H1 (cell line): ENCODE results near the gene SMYD3. TPM values are rescaled to one million over a fixed set of nuclear protein-coding genes. Genes with fewer than 3 reads are reported as not detected.

Experiments used
- CTCF ChIA-PET: fragments of 300-600 bp; sonication (Branson Sonifier 250); formaldehyde crosslinking; loops from one replicate; lab custom pipeline; 2021; ENCODE audit not compliant: partially characterized antibody; lab: Charles Lee
- POLR2A ChIA-PET: fragments of 300-600 bp; sonication (Branson Sonifier 250); formaldehyde crosslinking; loops from one replicate; lab custom pipeline; 2021; ENCODE audit warnings: inconsistent platforms; ENCODE audit not compliant: partially characterized antibody; lab: Charles Lee
- DNase-seq, 2 experiments: peaks; one replicate each; pipeline versions ENCODE4 v3.0.0 to v3.0.0-alpha.2; 2010 to 2022; ENCODE audit warnings: low spot score in 2 of 2, low read depth in 1 of 2, mixed read lengths in 1 of 2
- FAIRE-seq: peaks from 2 replicates; lab custom pipeline; 2011; peaks lifted over from hg19 to GRCh38; lab: Jason Lieb, UNC
- H2AFZ ChIP-seq: 2 replicates; pipeline ENCODE4 v1.8.1; 2012; ENCODE audit warnings: low read length, inconsistent platforms
- H2AK5ac ChIP-seq: 2 replicates; pipeline ENCODE4 v1.6.1; 2013; ENCODE audit warnings: low read depth, low read length
- H2BK120ac ChIP-seq: replicated peaks from 2 replicates; pipeline ENCODE3; 2013; ENCODE audit warnings: low read depth, low read length, inconsistent platforms
- H2BK12ac ChIP-seq: 2 replicates; pipeline ENCODE4 v1.6.1; 2013; ENCODE audit warnings: low read depth, low read length
- H2BK15ac ChIP-seq: 2 replicates; pipeline ENCODE4 v1.6.1; 2013; ENCODE audit warnings: low read length
- H2BK20ac ChIP-seq: 2 replicates; pipeline ENCODE4 v1.6.1; 2013; ENCODE audit warnings: low read length
- H2BK5ac ChIP-seq: 2 replicates; pipeline ENCODE4 v1.6.1; 2013; ENCODE audit warnings: low read depth, low read length
- H3K14ac ChIP-seq: 2 replicates; pipeline ENCODE4 v1.6.1; 2013; ENCODE audit warnings: inconsistent platforms; ENCODE audit not compliant: insufficient read length
- H3K18ac ChIP-seq: 2 replicates; pipeline ENCODE4 v1.6.1; 2013; ENCODE audit warnings: low read length; ENCODE audit errors: extremely low read depth
- H3K23ac ChIP-seq: 2 replicates; pipeline ENCODE4 v1.6.1; 2013; ENCODE audit warnings: inconsistent platforms; ENCODE audit not compliant: insufficient read length
- H3K23me2 ChIP-seq: 2 replicates; pipeline ENCODE4 v1.6.1; 2013; ENCODE audit warnings: low read depth, low read length
- H3K27ac ChIP-seq: 2 replicates; pipeline ENCODE4 v1.6.1; 2011; ENCODE audit warnings: low read depth, low read length, inconsistent platforms
- H3K27me3 ChIP-seq, 4 experiments: replicated peaks in 1 of 4; 1 replicate in 1 of 4; 2 replicates in 3 of 4; pipeline versions ENCODE4 v1.6.1 to v1.8.1; 2011 to 2013; ENCODE audit warnings: low read length in 3 of 4, mild to moderate bottlenecking in 3 of 4, inconsistent platforms in 2 of 4, mixed read lengths in 2 of 4, moderate library complexity in 1 of 4; ENCODE audit not compliant: control insufficient read depth in 3 of 4, insufficient read depth in 3 of 4; ENCODE audit errors: extremely low read depth in 1 of 4
- H3K36me3 ChIP-seq, 4 experiments: 2 replicates each; pipeline versions ENCODE4 v1.6.1 to v1.8.1; 2011 to 2013; ENCODE audit warnings: mild to moderate bottlenecking in 4 of 4, low read length in 3 of 4, moderate library complexity in 2 of 4, control low read depth in 1 of 4, inconsistent platforms in 1 of 4; ENCODE audit not compliant: insufficient read depth in 4 of 4, control insufficient read depth in 2 of 4
- H3K4ac ChIP-seq: replicated peaks from 2 replicates; pipeline ENCODE3; 2013; ENCODE audit warnings: low read length, low read depth, mixed read lengths, inconsistent platforms; ENCODE audit not compliant: insufficient read length
- H3K4me1 ChIP-seq, 4 experiments: replicated peaks in 1 of 4; 1 replicate in 1 of 4; 2 replicates in 3 of 4; pipeline versions ENCODE4 v1.6.1 to v1.8.1; 2011 to 2013; ENCODE audit warnings: low read length in 3 of 4, inconsistent platforms in 2 of 4, mixed read lengths in 1 of 4; ENCODE audit not compliant: insufficient read depth in 4 of 4, control insufficient read depth in 3 of 4
- H3K4me2 ChIP-seq, 2 experiments: 2 replicates each; pipeline versions ENCODE4 v1.6.1 to v1.8.1; 2011 to 2013; ENCODE audit warnings: low read depth in 2 of 2, low read length in 2 of 2, control low read depth in 1 of 2, inconsistent platforms in 1 of 2, mild to moderate bottlenecking in 1 of 2; ENCODE audit not compliant: insufficient read depth in 1 of 2
- H3K4me3 ChIP-seq, 4 experiments: fragments of 200-600, 300-600 bp in 1 of 4; sonication (generic), shearing (Covaris generic), sonication (Bioruptor Twin) in 1 of 4; 2 replicates each; pipeline versions ENCODE4 v1.5.1 to v1.8.1; 2011 to 2016; ENCODE audit warnings: low read length in 4 of 4, low read depth in 3 of 4, control low read depth in 2 of 4, inconsistent platforms in 2 of 4, mild to moderate bottlenecking in 2 of 4, mixed read lengths in 1 of 4, moderate library complexity in 1 of 4; ENCODE audit not compliant: insufficient read depth in 2 of 4; ENCODE audit errors: extremely low read depth in 1 of 4
- H3K56ac ChIP-seq: replicated peaks from 2 replicates; pipeline ENCODE3; 2013; ENCODE audit warnings: low read depth, mild to moderate bottlenecking, mixed read lengths, low read length, inconsistent platforms; ENCODE audit not compliant: insufficient read length
- H3K79me1 ChIP-seq: 2 replicates; pipeline ENCODE4 v1.6.1; 2013; ENCODE audit warnings: low read depth, low read length, control low read depth
- H3K79me2 ChIP-seq, 2 experiments: 2 replicates each; pipeline versions ENCODE4 v1.6.1 to v1.8.1; 2012 to 2013; ENCODE audit warnings: low read length in 2 of 2, mild to moderate bottlenecking in 2 of 2, inconsistent platforms in 1 of 2; ENCODE audit not compliant: insufficient read depth in 2 of 2, control insufficient read depth in 1 of 2
- H3K9ac ChIP-seq, 4 experiments: replicated peaks in 1 of 4; 1 replicate in 1 of 4; 2 replicates in 3 of 4; pipeline versions ENCODE4 v1.6.1 to v1.8.1; 2011 to 2013; ENCODE audit warnings: low read depth in 3 of 4, low read length in 3 of 4, control low read depth in 2 of 4, mild to moderate bottlenecking in 2 of 4, moderate library complexity in 2 of 4, inconsistent platforms in 1 of 4; ENCODE audit errors: extremely low read depth in 1 of 4
- H3K9me3 ChIP-seq, 2 experiments: 2 replicates each; pipeline versions ENCODE4 v1.6.1 to v1.8.1; 2012 to 2013; ENCODE audit warnings: mild to moderate bottlenecking in 2 of 2, moderate library complexity in 2 of 2, control low read depth in 1 of 2, inconsistent platforms in 1 of 2, low read depth in 1 of 2, low read length in 1 of 2, mixed read lengths in 1 of 2; ENCODE audit not compliant: insufficient read depth in 2 of 2
- H4K20me1 ChIP-seq, 2 experiments: replicated peaks in 1 of 2; 2 replicates each; pipeline versions ENCODE3 to v1.8.1; 2011 to 2013; ENCODE audit warnings: inconsistent platforms in 2 of 2, low read length in 2 of 2, mild to moderate bottlenecking in 1 of 2; ENCODE audit not compliant: insufficient read depth in 2 of 2, control insufficient read depth in 1 of 2
- H4K5ac ChIP-seq: 2 replicates; pipeline ENCODE4 v1.6.1; 2013; ENCODE audit warnings: low read length, low read depth, mixed read lengths, inconsistent platforms; ENCODE audit not compliant: insufficient read length
- H4K8ac ChIP-seq: 2 replicates; pipeline ENCODE4 v1.8.0; 2013; ENCODE audit warnings: mild to moderate bottlenecking, moderate library complexity, low read length, inconsistent platforms; ENCODE audit not compliant: insufficient read depth; ENCODE audit errors: extremely low read depth
- H4K91ac ChIP-seq: replicated peaks from 2 replicates; pipeline ENCODE3; 2013; ENCODE audit warnings: low read length, mixed read lengths, inconsistent platforms; ENCODE audit not compliant: insufficient read length
- ASH2L ChIP-seq: fragments of 200-600, 300-600 bp; sonication (generic); IDR thresholded peaks from one replicate; pipeline ENCODE4 v1.7.1; 2017; ENCODE audit warnings: low read length
- EGR1 ChIP-seq: IDR thresholded peaks from 2 replicates; pipeline ENCODE4 v1.6.1; 2011; ENCODE audit warnings: low read depth, low read length, borderline replicate concordance
- EZH2 ChIP-seq: fragments of 200-600 bp; sonication (generic); IDR thresholded peaks from 2 replicates; pipeline ENCODE4 v1.7.1; 2012; ENCODE audit warnings: low read depth, mild to moderate bottlenecking, moderate library complexity, low read length, inconsistent platforms; ENCODE audit not compliant: severe bottlenecking
- MAX ChIP-seq: IDR thresholded peaks from 2 replicates; pipeline ENCODE4 v1.6.1; 2012; ENCODE audit warnings: inconsistent platforms
- RAD21 ChIP-seq, 2 experiments: IDR thresholded peaks in 1 of 2; conservative IDR thresholded peaks in 1 of 2; 2 replicates each; pipeline ENCODE4 v1.6.1; 2011; ENCODE audit warnings: low read depth in 2 of 2, low read length in 2 of 2, improper control_type of control experiment in 1 of 2, inconsistent platforms in 1 of 2, mild to moderate bottlenecking in 1 of 2, moderate library complexity in 1 of 2
- TBP ChIP-seq: IDR thresholded peaks from 2 replicates; pipeline ENCODE4 v1.6.1; 2011; ENCODE audit warnings: low read depth, low read length, improper control_type of control experiment
- WGBS, 2 experiments: shearing (Covaris generic) in 1 of 2; methylation state at CpG; one replicate each; pipeline versions ENCODE4 v1.1.6 to v1.1.7; 2013 to 2015; ENCODE audit warnings: low lambda C conversion rate in 2 of 2, mixed read lengths in 2 of 2, inconsistent platforms in 1 of 2, low coverage in 1 of 2, missing lambda C conversion rate in 1 of 2; ENCODE audit not compliant: insufficient replicate concordance in 2 of 2, insufficient coverage in 1 of 2, insufficient read length in 1 of 2; ENCODE audit errors: extremely low coverage in 1 of 2, missing lambda C conversion rate in 1 of 2; 5-methylcytosine and 5-hydroxymethylcytosine counted together
- polyA plus RNA-seq, 7 experiments: library from polyadenylated mRNA; depleted of rRNA in 3 of 7; stranded (reverse) in 5 of 7; unstranded in 2 of 7; fragments of >200 nt in 5 of 7; fragments of 200-250 nt in 2 of 7; gene quantifications; 1 replicate in 5 of 7; 2 replicates in 1 of 7; 4 replicates in 1 of 7; pipeline versions ENCODE4 v1.2.1 to v1.2.3, GENCODE V29; 2011 to 2013; ENCODE audit warnings: missing spikeins in 2 of 7, mixed read lengths in 2 of 7
- total RNA-seq: library from RNA; stranded (reverse); fragmentation: NEBNext Ultra II Directional; extraction: Animal tissue kit (Norgen Biotek cat#: 25700); gene quantifications from 2 replicates; pipeline ENCODE4 v1.2.1, GENCODE V29; 2021
- TF ChIP-seq, protein P1 (sequence below): IDR thresholded peaks from 2 replicates; pipeline ENCODE4 v1.6.1; 2012; ENCODE audit warnings: inconsistent platforms

SMYD3 gene
- total and polyA plus RNA-seq, 2 of the 8 experiments (the other 6 are each of a cell fraction or from before 2014, with no cell fraction given): 17.3 to 25.4 TPM

GRCh38 chr1:246219508-246220030, 287.5 kb downstream of the SMYD3 start:
- no peaks in the 10 kb centered on the region for H3K36me3 ChIP-seq
- H4K5ac ChIP-seq: no peak overlapping the region
- no peak overlapping the region for H4K91ac ChIP-seq
- H3K4me1 ChIP-seq: peaks cover 0 to 7% (median 4%) of the 10 kb centered on the region in 4 experiments; a peak in 5 of 7 replicates
- H2BK15ac ChIP-seq: no peak overlapping the region
- no peaks in the 10 kb centered on the region for H3K79me2 ChIP-seq
- H3K23me2 ChIP-seq: no peaks in the 10 kb centered on the region; the same call in 1 of the 2 replicates
- no peak overlapping the region for H3K4ac ChIP-seq
- FAIRE-seq: no peak
- H3K4me3 ChIP-seq: no peak overlapping the region
- H2BK20ac ChIP-seq: no peak overlapping the region
- no peaks in the 10 kb centered on the region; the same call in 1 of the 2 replicates for H3K79me1 ChIP-seq
- peak overlapping the region; percentile 12 to 38; a peak in 2 of 4 replicates for H3K4me2 ChIP-seq
- H3K9me3 ChIP-seq: peaks cover 8 to 10% of the 10 kb centered on the region in 2 experiments; a peak in 3 of 4 replicates
- WGBS, 2 experiments: 63% methylated on average over 11 of the region's 11 CpGs; no CpG with 5 or more reads in 1 of the 2 experiments
- no peak overlapping the region for H2BK120ac ChIP-seq
- H3K18ac ChIP-seq: peak overlapping the region; percentile 40; the same call in 1 of the 2 replicates
- TF ChIP-seq ASH2L: no peak
- TF ChIP-seq, protein P1, sequence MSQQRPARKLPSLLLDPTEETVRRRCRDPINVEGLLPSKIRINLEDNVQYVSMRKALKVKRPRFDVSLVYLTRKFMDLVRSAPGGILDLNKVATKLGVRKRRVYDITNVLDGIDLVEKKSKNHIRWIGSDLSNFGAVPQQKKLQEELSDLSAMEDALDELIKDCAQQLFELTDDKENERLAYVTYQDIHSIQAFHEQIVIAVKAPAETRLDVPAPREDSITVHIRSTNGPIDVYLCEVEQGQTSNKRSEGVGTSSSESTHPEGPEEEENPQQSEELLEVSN: 0 out of 2 replicates have a peak, but pooled peaks have one; percentile 50
- TF ChIP-seq EGR1: no peak
- TF ChIP-seq RAD21 (IDR thresholded peaks at IDR 0.05 in 1 of 2, conservative IDR thresholded peaks at IDR 0.05 in 1 of 2; ENCODE audit: low read depth in 2 of 2, low read length in 2 of 2): no peak
- no peak for TF ChIP-seq TBP
- TF ChIP-seq MAX: peak; percentile 62
- TF ChIP-seq EZH2: no peak
- H3K27me3 ChIP-seq: no peaks in the 10 kb centered on the region
- H4K8ac ChIP-seq: no peak overlapping the region; the same call in 1 of the 2 replicates
- no peak overlapping the region for H3K14ac ChIP-seq
- no peak overlapping the region for H2BK12ac ChIP-seq
- H2AFZ ChIP-seq: no peak overlapping the region
- H3K27ac ChIP-seq: no peak overlapping the region
- no peak overlapping the region for H2AK5ac ChIP-seq
- ChIA-PET POLR2A (no interaction called here), CTCF (interaction anchor here (0.9 to 1.3 kb wide), 3 partner anchors 15 to 42 kb away, joined by 3 read pairs; no protein-coding TSS in a partner anchor)
- H3K23ac ChIP-seq: no peak overlapping the region
- no peak for DNase-seq
- no peak overlapping the region for H3K9ac ChIP-seq
- H4K20me1 ChIP-seq: no peaks in the 10 kb centered on the region
- H3K56ac ChIP-seq: no peak overlapping the region
- H2BK5ac ChIP-seq: no peak overlapping the region
